ENCODE data around the gene CLN3. TPM values are rescaled to one million over a fixed set of nuclear protein-coding genes. Genes with fewer than 3 reads are reported as not detected.
"Not testable (repeated sequence)": the region's sequence is repeated elsewhere in the genome, so short reads cannot be mapped to it uniquely, and the experiment has no call there.

The CLN3 gene
- total RNA-seq, 1 donor from 2014 or later, result 26.5 TPM

GRCh38 chr16:28495795-28496749 lies 4.2 kb upstream of the CLN3 start:
- intact Hi-C loops (cut with micrococcal nuclease), result no loop called here
- Mint-ChIP-seq H3K4me3 (ENCODE audit: low read depth) (peak overlapping the region; percentile 76), H3K27me3 (ENCODE audit: low read depth) (no peaks in the 10 kb centered on the region), H3K27ac (peak overlapping the region; percentile 99), H3K4me1 (ENCODE audit: low read depth) (peaks cover 37% of the 10 kb centered on the region), H3K36me3 (ENCODE audit: low read depth) (peaks cover 25% of the 10 kb centered on the region), H3K9me3 (no peaks in the 10 kb centered on the region)
- DNase-seq (ENCODE audit: low spot score), result no peak

GRCh38 chr16:28495098-28495793 lies 3.4 kb upstream of the CLN3 start:
- no peak for DNase-seq (ENCODE audit: low spot score)
- no peaks in the 10 kb centered on the region for H3K9me3 Mint-ChIP-seq
- H3K4me1 Mint-ChIP-seq (ENCODE audit: low read depth), result peaks cover 37% of the 10 kb centered on the region
- H3K36me3 Mint-ChIP-seq (ENCODE audit: low read depth), result peaks cover 27% of the 10 kb centered on the region
- H3K27ac Mint-ChIP-seq, result peak overlapping the region; percentile 99
- no peaks in the 10 kb centered on the region for H3K27me3 Mint-ChIP-seq (ENCODE audit: low read depth)
- H3K4me3 Mint-ChIP-seq (ENCODE audit: low read depth), result peak overlapping the region; percentile 76
- intact Hi-C loops (cut with micrococcal nuclease), result no loop called here

- Mint-ChIP-seq H3K9me3 (no peaks in the 10 kb centered on the region), H3K27ac (peak within 1 kb of the TSS; percentile 99), H3K27me3 (ENCODE audit: low read depth) (no peaks in the 10 kb centered on the region)
Measured at GRCh38 chr16:28494121-28494851, 2.4 kb upstream of the CLN3 start, which contains the start of gene APOBR. Gene APOBR (plus strand): TSS chr16:28494643. CDS start chr16:28494682, 39 bp downstream.

DNA sequence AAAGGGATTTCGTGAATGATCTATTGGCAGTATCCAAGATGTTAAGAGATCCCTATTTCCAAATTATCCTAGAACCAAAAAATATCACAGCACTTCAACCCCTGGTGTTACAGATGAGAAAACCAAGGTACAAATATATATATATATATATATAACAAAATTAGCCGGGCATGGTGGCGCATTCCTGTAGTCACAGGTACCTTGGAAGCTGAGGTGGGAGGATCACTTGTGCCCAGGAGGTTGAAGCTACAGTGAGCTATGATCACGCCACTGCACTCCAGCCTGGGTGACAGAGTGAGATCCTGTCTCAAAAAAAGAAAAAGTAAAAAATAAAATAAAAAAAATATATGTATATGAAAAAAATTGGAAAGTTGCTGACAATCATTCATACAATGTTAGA lies 637 bp upstream of the CLN3 start:
- peaks cover 40% of the 10 kb centered on the region for H3K36me3 Mint-ChIP-seq (ENCODE audit: low read depth)
- H3K4me3 Mint-ChIP-seq (ENCODE audit: low read depth), result peak overlapping the region; percentile 92
- no peak for DNase-seq (ENCODE audit: low spot score)
- intact Hi-C loops (cut with micrococcal nuclease), result loop anchor here (1.0 kb wide), 1 partner anchor 61 kb away; the partner anchor contains the start of gene SGF29
- no peaks in the 10 kb centered on the region for H3K9me3 Mint-ChIP-seq
- peaks cover 44% of the 10 kb centered on the region for H3K4me1 Mint-ChIP-seq (ENCODE audit: low read depth)
- H3K27me3 Mint-ChIP-seq (ENCODE audit: low read depth), result no peaks in the 10 kb centered on the region
- H3K27ac Mint-ChIP-seq, result peak overlapping the region; percentile 99

More at GRCh38 chr16:28494121-28494851, 2.4 kb upstream of the CLN3 start, which contains the start of gene APOBR:
- Mint-ChIP-seq H3K4me3 (ENCODE audit: low read depth) (peak within 1 kb of the TSS; percentile 76), H3K4me1 (ENCODE audit: low read depth) (peaks cover 39% of the 10 kb centered on the region), H3K36me3 (ENCODE audit: low read depth) (peaks cover 29% of the 10 kb centered on the region)
- DNase-seq (ENCODE audit: low spot score), result peak; percentile 87
- intact Hi-C loops (cut with micrococcal nuclease), result loop anchor here (1.0 kb wide), 1 partner anchor 352 kb away; the partner anchor contains the start of gene TUFM

DNA sequence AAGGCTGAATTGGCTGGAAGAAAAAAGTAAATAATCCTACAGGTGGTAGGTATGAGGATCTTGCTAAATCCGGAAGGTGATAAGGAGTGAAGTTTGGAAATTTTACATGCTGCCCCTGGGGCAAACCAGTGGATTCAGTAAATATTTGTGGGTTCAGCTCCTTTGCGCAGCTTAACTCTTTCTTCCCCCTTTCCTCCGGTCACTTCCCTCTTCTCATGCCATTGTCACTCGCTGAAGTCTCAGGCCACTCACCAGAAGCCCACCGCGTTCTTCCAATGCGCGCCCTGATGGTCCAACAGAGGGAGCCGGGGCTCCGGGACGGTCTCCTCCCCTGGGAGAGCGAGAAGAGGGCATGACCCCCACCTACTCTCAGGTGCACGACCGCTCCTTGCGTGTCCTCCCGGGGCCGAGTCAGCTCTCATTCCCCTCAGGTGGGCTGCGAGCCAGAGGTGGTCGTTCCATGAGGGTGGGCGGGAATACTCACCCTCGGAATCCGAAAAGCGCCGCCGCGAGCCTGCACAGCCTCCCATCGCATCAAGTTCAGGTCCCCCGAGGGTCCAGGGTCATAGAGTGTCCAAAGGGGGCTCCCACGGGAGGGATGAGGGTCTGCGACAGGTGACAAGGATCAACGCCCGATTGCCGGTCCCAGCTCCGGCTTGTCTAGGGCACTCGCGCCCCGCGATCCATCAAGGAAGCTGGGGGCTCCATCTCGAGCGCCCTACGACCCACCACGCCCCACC lies 474 bp downstream of the CLN3 start:
- Mint-ChIP-seq H3K4me1 (ENCODE audit: low read depth) (peaks cover 35% of the 10 kb centered on the region), H3K27ac (peak overlapping the region; percentile 99), H3K36me3 (ENCODE audit: low read depth) (peaks cover 43% of the 10 kb centered on the region), H3K4me3 (ENCODE audit: low read depth) (peak overlapping the region; percentile 92), H3K27me3 (ENCODE audit: low read depth) (no peaks in the 10 kb centered on the region), H3K9me3 (no peaks in the 10 kb centered on the region)
- intact Hi-C loops (cut with micrococcal nuclease), result no loop called here
- no peak for DNase-seq (ENCODE audit: low spot score)

DNA sequence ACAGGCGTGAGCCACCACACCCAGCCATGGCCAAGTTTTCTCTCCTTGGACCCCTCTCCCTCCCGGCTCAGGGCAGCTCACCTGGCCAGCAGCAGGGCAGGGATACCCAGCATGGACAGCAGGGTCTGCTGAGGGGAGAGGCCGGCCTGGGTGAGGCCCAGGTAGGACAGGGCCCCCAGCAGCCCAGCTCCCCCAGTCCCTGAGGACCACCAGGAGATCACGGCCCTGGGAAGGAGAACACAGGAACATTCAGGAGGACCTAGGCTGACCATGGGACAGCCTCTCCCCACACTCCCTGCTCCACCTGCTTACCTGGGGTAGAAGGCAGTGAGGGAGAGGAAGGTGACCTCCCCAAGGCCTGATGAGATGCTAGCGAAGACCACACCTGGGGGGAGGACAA lies 5.6 kb downstream of the CLN3 start:
- H3K4me3 Mint-ChIP-seq (ENCODE audit: low read depth), result no peak overlapping the region
- peaks cover 7% of the 10 kb centered on the region for H3K4me1 Mint-ChIP-seq (ENCODE audit: low read depth)
- H3K36me3 Mint-ChIP-seq (ENCODE audit: low read depth), result peaks cover 54% of the 10 kb centered on the region
- H3K9me3 Mint-ChIP-seq, result no peaks in the 10 kb centered on the region
- intact Hi-C loops (cut with micrococcal nuclease), result no loop called here
- no peak for DNase-seq (ENCODE audit: low spot score)
- no peak overlapping the region for H3K27ac Mint-ChIP-seq
- no peaks in the 10 kb centered on the region for H3K27me3 Mint-ChIP-seq (ENCODE audit: low read depth)

- H3K27ac Mint-ChIP-seq, result peak overlapping the region; percentile 47
Measured at GRCh38 chr16:28483361-28483760, 8.5 kb downstream of the CLN3 start.

DNA sequence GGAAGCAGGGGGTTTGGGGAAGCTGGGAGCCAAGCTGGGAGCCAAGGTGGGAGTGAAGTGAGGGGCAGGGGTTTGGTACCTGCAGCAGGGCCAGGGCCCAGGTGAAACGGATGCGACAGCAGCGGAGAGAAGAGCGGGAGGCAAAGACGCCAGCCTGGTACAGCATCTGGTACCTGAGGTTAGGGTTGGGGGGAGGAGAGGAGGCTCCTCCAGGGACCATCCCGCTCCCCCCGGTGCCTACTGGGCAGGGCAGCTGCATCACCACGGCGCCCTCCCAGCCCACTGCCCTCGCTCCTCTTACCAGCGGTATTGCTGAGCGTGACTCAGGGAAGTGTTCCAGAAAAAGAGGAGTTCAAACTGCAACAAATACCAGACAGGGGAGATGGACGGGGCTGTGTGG lies 9.8 kb downstream of the CLN3 start:
- intact Hi-C loops (cut with micrococcal nuclease), result no loop called here
- Mint-ChIP-seq H3K4me3 (ENCODE audit: low read depth) (no peak overlapping the region), H3K27ac (no peak overlapping the region), H3K4me1 (ENCODE audit: low read depth) (no peaks in the 10 kb centered on the region), H3K9me3 (no peaks in the 10 kb centered on the region), H3K27me3 (ENCODE audit: low read depth) (no peaks in the 10 kb centered on the region), H3K36me3 (ENCODE audit: low read depth) (peaks cover 37% of the 10 kb centered on the region)
- no peak for DNase-seq (ENCODE audit: low spot score)

More at GRCh38 chr16:28483361-28483760, 8.5 kb downstream of the CLN3 start:
- DNase-seq (ENCODE audit: low spot score); H3K27me3 Mint-ChIP-seq (ENCODE audit: low read depth); H3K9me3 Mint-ChIP-seq; H3K4me3 Mint-ChIP-seq (ENCODE audit: low read depth); intact Hi-C loops (cut with micrococcal nuclease); H3K4me1 Mint-ChIP-seq (ENCODE audit: low read depth): not testable (repeated sequence)
- peaks cover 39% of the 10 kb centered on the region for H3K36me3 Mint-ChIP-seq (ENCODE audit: low read depth)

DNA sequence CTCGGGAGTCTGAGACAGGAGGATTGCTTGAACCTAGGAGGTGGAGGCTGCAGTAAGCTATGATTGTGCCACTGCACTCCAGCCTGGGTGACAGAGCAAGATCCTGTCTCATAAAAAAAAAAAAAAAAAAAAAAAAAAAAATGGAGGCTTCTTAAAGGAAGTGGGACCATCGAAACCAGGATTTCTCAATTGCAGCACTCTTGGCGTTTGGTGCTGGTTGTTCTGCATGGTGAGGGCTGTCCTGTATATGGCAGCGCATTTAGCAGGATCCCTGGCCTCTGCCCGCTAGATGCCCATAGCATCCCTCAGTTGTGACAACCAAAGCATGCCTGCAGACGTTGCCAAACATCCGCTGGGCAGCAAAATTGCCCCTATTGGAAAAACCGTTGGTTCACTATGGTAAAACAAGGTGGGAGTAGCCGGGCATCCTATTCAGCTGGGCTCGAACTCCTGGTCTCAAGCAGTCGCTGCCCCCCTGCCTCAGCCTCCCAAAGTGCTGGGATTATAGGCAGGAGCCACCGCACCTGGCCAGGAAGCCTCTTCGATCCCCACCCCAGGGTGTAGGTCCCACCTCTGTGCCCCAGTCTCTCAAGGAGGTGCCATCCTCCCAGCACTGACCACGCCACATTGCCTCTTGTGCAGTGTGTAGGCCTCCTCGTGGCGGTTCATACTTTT lies 13.2 kb downstream of the CLN3 start:
- Mint-ChIP-seq H3K27me3 (ENCODE audit: low read depth) (no peaks in the 10 kb centered on the region), H3K36me3 (ENCODE audit: low read depth) (peaks cover 41% of the 10 kb centered on the region), H3K27ac (no peak overlapping the region), H3K4me1 (ENCODE audit: low read depth) (peaks cover 2% of the 10 kb centered on the region), H3K9me3 (no peaks in the 10 kb centered on the region), H3K4me3 (ENCODE audit: low read depth) (no peak overlapping the region)
- intact Hi-C loops (cut with micrococcal nuclease), result no loop called here
- no peak for DNase-seq (ENCODE audit: low spot score)

GRCh38 chr16:28477311-28477920 lies 14.5 kb downstream of the CLN3 start:
- intact Hi-C loops (cut with micrococcal nuclease), result no loop called here
- H3K36me3 Mint-ChIP-seq (ENCODE audit: low read depth), result peaks cover 36% of the 10 kb centered on the region
- H3K27me3 Mint-ChIP-seq (ENCODE audit: low read depth), result no peaks in the 10 kb centered on the region
- H3K9me3 Mint-ChIP-seq, result no peaks in the 10 kb centered on the region
- H3K4me1 Mint-ChIP-seq (ENCODE audit: low read depth), result peaks cover 5% of the 10 kb centered on the region
- H3K27ac Mint-ChIP-seq, result no peak overlapping the region
- no peak for DNase-seq (ENCODE audit: low spot score)
- H3K4me3 Mint-ChIP-seq (ENCODE audit: low read depth), result no peak overlapping the region

DNA sequence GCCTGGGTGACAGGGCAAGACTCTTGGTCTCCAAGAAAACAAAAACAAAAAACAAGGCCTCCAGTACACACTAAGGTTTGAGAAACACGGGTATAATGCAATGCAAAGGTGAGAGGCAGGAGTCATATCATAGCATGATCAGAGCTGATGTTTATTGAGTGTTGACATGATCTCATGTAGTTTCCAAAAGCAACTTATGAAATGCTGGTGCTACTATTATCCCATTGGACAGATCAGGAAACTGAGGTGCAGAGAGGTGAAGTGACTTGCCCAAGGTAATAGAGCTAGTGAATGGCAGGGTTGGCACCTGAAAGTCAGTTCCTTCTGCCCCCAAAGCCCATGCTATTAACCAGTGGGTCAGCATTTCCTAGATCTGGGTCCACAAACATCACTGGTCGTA lies 16.7 kb downstream of the CLN3 start:
- peaks cover 5% of the 10 kb centered on the region for H3K4me1 Mint-ChIP-seq (ENCODE audit: low read depth)
- peaks cover 31% of the 10 kb centered on the region for H3K36me3 Mint-ChIP-seq (ENCODE audit: low read depth)

More for the DNA sequence above, 16.7 kb downstream of the CLN3 start:
- Mint-ChIP-seq H3K27ac (no peak overlapping the region), H3K27me3 (ENCODE audit: low read depth) (no peaks in the 10 kb centered on the region), H3K9me3 (no peaks in the 10 kb centered on the region), H3K4me3 (ENCODE audit: low read depth) (no peak overlapping the region)
- intact Hi-C loops (cut with micrococcal nuclease), result no loop called here
- no peak for DNase-seq (ENCODE audit: low spot score)

Data from activated T-helper 2 cell treated with anti-CD3 and anti-CD28 coated beads, Interferon-gamma antibody, Interleukin-2, Interleukin-4, amounts not matched to agents 10 μg/mL and 5 μg/mL and 100 μg/mL, durations not matched to agents 14 hours and 24 hours and 36 hours (primary cell).